Caco-2 (cell line): ENCODE data around the gene ITIH3. TPM values are rescaled to one million over a fixed set of nuclear protein-coding genes. Genes with fewer than 3 reads are reported as not detected.

Experiments used
- BruUV-seq: library from RNA; stranded (reverse); fragments of 400-500 nt; replicated peaks from 2 replicates; lab custom pipeline; 2021; lab: Mats Ljungman, UMichigan
- CTCF ChIA-PET: fragments of 300-600 bp; sonication (Branson Sonifier 250); formaldehyde crosslinking; loops from one replicate; lab custom pipeline; 2022; ENCODE audit warnings: antibody characterized with exemption; lab: Charles Lee
- POLR2A ChIA-PET: fragments of 300-600 bp; sonication (Branson Sonifier 250); formaldehyde crosslinking; loops from one replicate; lab custom pipeline; 2022; ENCODE audit warnings: antibody characterized with exemption; lab: Charles Lee
- DNase-seq, 2 experiments: peaks; one replicate each; pipeline versions ENCODE4 v3.0.0 to v3.0.0-alpha.2; 2020 to 2022
- H3K27me3 ChIP-seq: replicated peaks from 2 replicates; pipeline ENCODE4 v1.6.0; 2011; ENCODE audit warnings: low read length; ENCODE audit not compliant: control insufficient read depth, insufficient read depth
- H3K36me3 ChIP-seq: 2 replicates; pipeline ENCODE4 v1.5.1; 2011; ENCODE audit warnings: low read length; ENCODE audit not compliant: control insufficient read depth, insufficient read depth
- H3K4me1 ChIP-seq: fragments of 250-450 bp; sonication (Bioruptor Pico); 2 replicates; pipeline ENCODE4 v1.5.1; 2020; ENCODE audit warnings: mild to moderate bottlenecking
- H3K4me3 ChIP-seq: 2 replicates; pipeline ENCODE4 v1.5.1; 2011; ENCODE audit warnings: low read depth, mild to moderate bottlenecking, control low read depth, low read length
- H3K9me3 ChIP-seq: fragments of 250-450 bp; sonication (Bioruptor Pico); 2 replicates; pipeline ENCODE4 v1.5.1; 2020; ENCODE audit warnings: mild to moderate bottlenecking, moderate library complexity
- H3K27ac Mint-ChIP-seq: one replicate; pipeline ENCODE4 v1.8.0; 2022; ENCODE audit warnings: mixed read lengths; ENCODE audit not compliant: unreplicated experiment
- H3K27me3 Mint-ChIP-seq: one replicate; pipeline ENCODE4 v1.8.0; 2022; ENCODE audit warnings: mixed read lengths; ENCODE audit not compliant: insufficient read depth, unreplicated experiment
- H3K36me3 Mint-ChIP-seq: one replicate; pipeline ENCODE4 v1.8.0; 2022; ENCODE audit warnings: mild to moderate bottlenecking, mixed read lengths; ENCODE audit not compliant: insufficient read depth, unreplicated experiment
- H3K4me1 Mint-ChIP-seq: one replicate; pipeline ENCODE4 v1.8.0; 2022; ENCODE audit warnings: low read depth, mixed read lengths; ENCODE audit not compliant: unreplicated experiment
- H3K4me3 Mint-ChIP-seq: one replicate; pipeline ENCODE4 v1.8.0; 2022; ENCODE audit warnings: mild to moderate bottlenecking, moderate library complexity, mixed read lengths; ENCODE audit not compliant: unreplicated experiment
- H3K9me3 Mint-ChIP-seq: one replicate; pipeline ENCODE4 v1.8.0; 2022; ENCODE audit warnings: mixed read lengths; ENCODE audit not compliant: unreplicated experiment
- intact Hi-C: fragments of 100-400 bp; cut with micrococcal nuclease; formaldehyde crosslinking; loops from one replicate; pipeline ENCODE4 v1.10.0; 2022; ENCODE audit not compliant: unreplicated experiment
- total RNA-seq: library from RNA; stranded (reverse); gene quantifications from 2 replicates; pipeline ENCODE4 v1.2.3, GENCODE V29; 2022
- TF ChIP-seq, protein P1 (sequence below), 2 experiments: fragments of 200-600 bp in 1 of 2; IDR thresholded peaks; 1 replicate in 1 of 2; 2 replicates in 1 of 2; pipeline versions ENCODE4 v1.5.1 to v1.8.0; 2011 to 2022; ENCODE audit warnings: antibody characterized with exemption in 1 of 2, control low read depth in 1 of 2, inconsistent platforms in 1 of 2, low read depth in 1 of 2, low read length in 1 of 2, mild to moderate bottlenecking in 1 of 2, moderate library complexity in 1 of 2; ENCODE audit not compliant: insufficient read depth in 1 of 2, severe bottlenecking in 1 of 2, unreplicated experiment in 1 of 2

Gene ITIH3
- total RNA-seq, 1 experiment from 2014 or later = 0.27 TPM

DNA sequence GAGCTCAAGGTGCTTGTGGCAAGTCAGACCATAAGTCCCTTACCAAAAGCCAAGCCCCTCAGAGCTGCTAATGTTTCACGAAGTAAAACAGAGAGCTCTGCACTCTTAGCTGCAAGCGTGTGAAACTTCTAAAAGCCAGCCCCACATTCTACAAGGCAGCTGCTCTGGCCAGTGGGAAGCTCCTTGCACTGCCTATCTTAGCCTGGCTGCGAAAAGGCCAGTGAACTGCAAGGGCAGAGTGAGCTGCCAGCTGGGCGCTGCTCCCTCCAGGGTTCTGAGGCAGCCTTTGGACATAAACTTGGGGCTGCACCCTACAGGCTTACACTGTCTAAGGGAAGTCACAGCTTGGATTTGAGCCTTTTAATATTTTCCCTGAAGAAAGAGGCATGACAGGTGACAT, 42.4 kb downstream of the ITIH3 start:
- ChIA-PET POLR2A (no interaction called here), CTCF (interaction anchor here (0.5 kb wide), 1 partner anchor 513 kb away, joined by 15 read pairs; no protein-coding TSS in a partner anchor)
- H3K36me3 Mint-ChIP-seq = peaks cover 7% of the 10 kb centered on the region
- no peaks in the 10 kb centered on the region for H3K36me3 ChIP-seq
- H3K27ac Mint-ChIP-seq = no peak overlapping the region
- BruUV-seq = no TSS peak
- H3K4me1 ChIP-seq = peaks cover 9% of the 10 kb centered on the region; the same call in 1 of the 2 replicates
- H3K27me3 Mint-ChIP-seq = no peaks in the 10 kb centered on the region
- intact Hi-C loops = no loop called here
- no peak overlapping the region for H3K4me3 Mint-ChIP-seq
- H3K9me3 Mint-ChIP-seq = no peaks in the 10 kb centered on the region
- TF ChIP-seq, protein P1, sequence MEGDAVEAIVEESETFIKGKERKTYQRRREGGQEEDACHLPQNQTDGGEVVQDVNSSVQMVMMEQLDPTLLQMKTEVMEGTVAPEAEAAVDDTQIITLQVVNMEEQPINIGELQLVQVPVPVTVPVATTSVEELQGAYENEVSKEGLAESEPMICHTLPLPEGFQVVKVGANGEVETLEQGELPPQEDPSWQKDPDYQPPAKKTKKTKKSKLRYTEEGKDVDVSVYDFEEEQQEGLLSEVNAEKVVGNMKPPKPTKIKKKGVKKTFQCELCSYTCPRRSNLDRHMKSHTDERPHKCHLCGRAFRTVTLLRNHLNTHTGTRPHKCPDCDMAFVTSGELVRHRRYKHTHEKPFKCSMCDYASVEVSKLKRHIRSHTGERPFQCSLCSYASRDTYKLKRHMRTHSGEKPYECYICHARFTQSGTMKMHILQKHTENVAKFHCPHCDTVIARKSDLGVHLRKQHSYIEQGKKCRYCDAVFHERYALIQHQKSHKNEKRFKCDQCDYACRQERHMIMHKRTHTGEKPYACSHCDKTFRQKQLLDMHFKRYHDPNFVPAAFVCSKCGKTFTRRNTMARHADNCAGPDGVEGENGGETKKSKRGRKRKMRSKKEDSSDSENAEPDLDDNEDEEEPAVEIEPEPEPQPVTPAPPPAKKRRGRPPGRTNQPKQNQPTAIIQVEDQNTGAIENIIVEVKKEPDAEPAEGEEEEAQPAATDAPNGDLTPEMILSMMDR (IDR thresholded peaks at IDR 0.05; ENCODE audit: insufficient read depth in 1 of 2, low read depth in 1 of 2, low read length in 1 of 2, severe bottlenecking in 1 of 2, unreplicated experiment in 1 of 2) = no peak
- DNase-seq = no peak
- peaks cover 6% of the 10 kb centered on the region for H3K4me1 Mint-ChIP-seq
- no peaks in the 10 kb centered on the region for H3K9me3 ChIP-seq
- no peak overlapping the region for H3K4me3 ChIP-seq
- no peaks in the 10 kb centered on the region for H3K27me3 ChIP-seq

DNA sequence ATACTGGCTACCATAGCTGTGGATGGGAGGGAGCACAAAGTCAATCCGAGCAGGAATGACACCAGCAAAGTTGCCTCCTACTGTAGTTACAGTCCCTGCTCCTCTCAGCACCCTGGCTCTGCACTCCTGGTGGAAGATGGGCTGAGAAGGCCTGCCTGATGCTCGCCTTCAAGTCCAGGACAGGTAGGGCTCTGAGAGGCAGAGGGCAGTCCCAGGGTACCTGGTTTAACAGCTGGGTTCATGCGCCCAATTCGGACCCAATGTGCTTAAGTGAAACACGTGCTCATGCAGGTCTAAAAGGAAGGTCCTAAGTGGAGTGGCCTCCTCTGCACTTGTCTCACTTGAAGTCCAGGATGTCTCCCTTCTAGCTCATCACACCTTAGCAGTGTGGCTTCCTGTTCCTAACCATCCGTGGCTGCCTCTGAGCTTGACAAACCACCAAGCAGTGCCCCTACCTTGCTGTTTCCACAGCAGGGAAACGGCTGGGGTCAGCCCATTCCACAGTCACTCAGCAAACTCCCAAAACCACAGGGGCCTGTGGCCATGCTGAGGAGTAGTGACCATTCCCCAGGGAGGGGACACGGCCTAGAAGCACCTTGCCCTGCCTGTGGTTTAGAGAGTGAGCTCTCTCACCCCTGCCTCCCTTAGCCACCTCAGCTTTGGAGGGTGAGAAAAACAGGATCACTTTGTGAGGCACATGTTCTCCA, 44.1 kb downstream of the ITIH3 start:
- no peaks in the 10 kb centered on the region for H3K9me3 Mint-ChIP-seq
- no peak overlapping the region for H3K4me3 Mint-ChIP-seq
- ChIA-PET POLR2A (no interaction called here), CTCF (interaction anchor here (1.2 kb wide), 1 partner anchor 18 kb away, joined by 4 read pairs; no protein-coding TSS in a partner anchor)
- H3K27ac Mint-ChIP-seq = no peak overlapping the region
- no peaks in the 10 kb centered on the region for H3K9me3 ChIP-seq
- DNase-seq = no peak
- TF ChIP-seq, protein P1 (IDR thresholded peaks at IDR 0.05; ENCODE audit: insufficient read depth in 1 of 2, low read depth in 1 of 2, low read length in 1 of 2, severe bottlenecking in 1 of 2, unreplicated experiment in 1 of 2) = no peak
- peaks cover 6% of the 10 kb centered on the region for H3K4me1 Mint-ChIP-seq
- no peaks in the 10 kb centered on the region for H3K36me3 ChIP-seq
- H3K27me3 ChIP-seq = no peaks in the 10 kb centered on the region
- intact Hi-C loops = no loop called here
- H3K4me3 ChIP-seq = no peak overlapping the region
- no peaks in the 10 kb centered on the region for H3K27me3 Mint-ChIP-seq
- no TSS peak for BruUV-seq
- peaks cover 9% of the 10 kb centered on the region for H3K36me3 Mint-ChIP-seq
- H3K4me1 ChIP-seq = peaks cover 9% of the 10 kb centered on the region; the same call in 1 of the 2 replicates

DNA sequence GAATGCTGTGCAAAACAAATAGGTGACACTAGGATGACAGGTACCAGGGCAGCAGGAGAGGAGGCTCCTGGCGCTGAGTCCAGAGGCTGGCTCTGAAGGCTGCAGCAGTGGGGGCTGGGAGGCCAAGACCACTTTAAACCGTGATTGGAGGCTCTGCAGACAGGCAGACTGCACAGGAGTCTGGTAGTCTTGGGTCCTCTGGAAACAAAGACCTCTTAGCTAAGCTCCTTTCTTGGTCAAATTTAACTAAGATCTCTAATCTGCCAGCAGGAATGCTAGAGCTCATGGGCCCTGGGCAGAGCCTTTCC, 44.6 kb downstream of the ITIH3 start:
- Mint-ChIP-seq H3K27me3 (no peaks in the 10 kb centered on the region), H3K36me3 (peaks cover 9% of the 10 kb centered on the region), H3K4me3 (no peak overlapping the region), H3K9me3 (no peaks in the 10 kb centered on the region), H3K27ac (no peak overlapping the region), H3K4me1 (peaks cover 6% of the 10 kb centered on the region)
- Histone ChIP-seq H3K9me3 (no peaks in the 10 kb centered on the region), H3K4me3 (no peak overlapping the region), H3K4me1 (peaks cover 9% of the 10 kb centered on the region; the same call in 1 of the 2 replicates), H3K27me3 (no peaks in the 10 kb centered on the region), H3K36me3 (no peaks in the 10 kb centered on the region)
- CTCF ChIA-PET = interaction anchor here (1.2 kb wide), 1 partner anchor 19 kb away, joined by 4 read pairs; no protein-coding TSS in a partner anchor
- BruUV-seq = no TSS peak
- POLR2A ChIA-PET = no interaction called here
- no peak for DNase-seq
- TF ChIP-seq, protein P1 (IDR thresholded peaks at IDR 0.05; ENCODE audit: insufficient read depth in 1 of 2, low read depth in 1 of 2, low read length in 1 of 2, severe bottlenecking in 1 of 2, unreplicated experiment in 1 of 2) = no peak
- intact Hi-C loops = no loop called here
